IPS-18c (cell line): ENCODE measurements around the gene RSPH9.

Experiments
- H3K4me3 ChIP-seq: 2 replicates; pipeline ENCODE4 v1.7.0; 2013; ENCODE audit warnings: low read depth, mild to moderate bottlenecking, low read length, moderate library complexity; ENCODE audit not compliant: insufficient read depth
- H3K9me3 ChIP-seq: one replicate; pipeline ENCODE4 v1.6.1; 2013; ENCODE audit warnings: mild to moderate bottlenecking, low read length, moderate library complexity; ENCODE audit not compliant: control insufficient read depth, insufficient read depth

RSPH9 gene, protein sequence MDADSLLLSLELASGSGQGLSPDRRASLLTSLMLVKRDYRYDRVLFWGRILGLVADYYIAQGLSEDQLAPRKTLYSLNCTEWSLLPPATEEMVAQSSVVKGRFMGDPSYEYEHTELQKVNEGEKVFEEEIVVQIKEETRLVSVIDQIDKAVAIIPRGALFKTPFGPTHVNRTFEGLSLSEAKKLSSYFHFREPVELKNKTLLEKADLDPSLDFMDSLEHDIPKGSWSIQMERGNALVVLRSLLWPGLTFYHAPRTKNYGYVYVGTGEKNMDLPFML

DNA sequence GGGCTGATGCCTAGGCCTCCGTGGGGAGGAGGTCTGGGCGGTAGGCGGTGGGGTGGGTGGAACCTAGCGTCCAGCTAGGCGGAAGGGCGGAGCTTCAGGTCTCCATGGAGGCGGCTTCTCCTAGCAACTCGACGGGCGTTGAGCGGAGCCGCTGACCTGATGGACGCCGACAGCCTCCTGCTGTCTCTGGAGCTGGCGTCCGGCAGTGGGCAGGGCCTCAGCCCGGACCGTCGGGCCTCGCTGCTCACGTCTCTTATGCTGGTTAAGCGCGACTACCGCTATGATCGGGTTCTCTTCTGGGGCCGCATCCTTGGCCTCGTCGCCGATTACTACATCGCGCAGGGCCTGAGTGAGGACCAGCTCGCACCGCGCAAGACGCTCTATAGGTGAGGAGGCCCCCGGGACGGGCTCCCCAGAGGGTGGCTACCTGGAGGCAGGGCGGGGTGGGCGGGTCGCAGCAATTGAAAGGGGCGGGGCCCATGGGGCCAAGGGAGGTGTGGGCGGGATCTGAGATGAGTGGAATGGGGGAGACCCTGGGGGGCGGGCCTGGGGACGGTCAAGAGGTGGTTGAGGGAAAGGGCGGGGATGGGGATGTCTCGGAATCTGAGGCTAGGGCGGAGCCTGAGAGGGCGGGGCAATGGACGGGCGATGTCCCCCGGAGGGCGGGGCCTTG lies at the start of gene RSPH9:
Gene RSPH9, plus strand, starts transcription at position 97 of the 673 bp plus-strand sequence. Its CDS starts 63 bp downstream, at position 160.
- peak within 1 kb of the TSS; percentile 55 for H3K4me3 ChIP-seq
- no peaks in the 10 kb centered on the region for H3K9me3 ChIP-seq

DNA sequence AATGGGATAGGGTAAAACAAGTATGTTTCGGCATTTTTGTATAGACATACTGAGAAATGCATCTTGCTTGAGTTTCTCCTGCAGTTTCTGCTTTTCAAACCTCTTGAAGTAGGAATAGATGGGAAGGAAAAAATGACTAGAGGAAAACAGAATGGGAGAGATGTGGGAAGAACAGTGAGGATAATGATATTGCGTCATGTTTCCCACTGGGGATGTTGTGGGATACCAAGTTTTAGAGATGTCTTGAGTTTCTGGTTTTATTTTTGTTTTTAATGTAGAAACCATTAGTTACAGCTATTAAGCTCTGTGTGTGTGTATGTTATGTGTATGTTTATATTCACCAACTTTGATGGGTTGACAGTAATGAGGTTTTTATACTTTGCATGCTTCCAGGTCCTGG lies 44.2 kb upstream of the RSPH9 start:
- Histone ChIP-seq H3K9me3 (no peaks in the 10 kb centered on the region), H3K4me3 (no peak overlapping the region)

DNA sequence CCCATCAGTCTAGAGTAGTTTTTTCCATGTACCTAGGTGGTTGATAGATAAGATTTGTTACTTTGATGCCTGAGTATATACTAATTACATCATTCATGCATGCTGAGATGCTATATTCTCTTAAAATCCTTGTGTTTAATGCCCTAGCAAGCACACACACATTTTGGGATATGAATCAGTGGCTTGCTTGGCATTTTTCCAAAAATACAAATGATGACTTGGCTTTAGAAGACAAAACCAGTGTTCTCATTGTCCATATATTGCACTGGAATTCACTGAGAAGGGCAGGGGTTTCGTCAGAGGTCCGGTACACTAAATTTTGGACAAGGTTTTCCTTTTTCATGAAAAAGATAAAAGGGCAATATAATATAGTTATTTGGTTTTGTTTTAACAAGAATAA lies 40.7 kb upstream of the RSPH9 start:
- no peak overlapping the region for H3K4me3 ChIP-seq
- no peaks in the 10 kb centered on the region for H3K9me3 ChIP-seq

DNA sequence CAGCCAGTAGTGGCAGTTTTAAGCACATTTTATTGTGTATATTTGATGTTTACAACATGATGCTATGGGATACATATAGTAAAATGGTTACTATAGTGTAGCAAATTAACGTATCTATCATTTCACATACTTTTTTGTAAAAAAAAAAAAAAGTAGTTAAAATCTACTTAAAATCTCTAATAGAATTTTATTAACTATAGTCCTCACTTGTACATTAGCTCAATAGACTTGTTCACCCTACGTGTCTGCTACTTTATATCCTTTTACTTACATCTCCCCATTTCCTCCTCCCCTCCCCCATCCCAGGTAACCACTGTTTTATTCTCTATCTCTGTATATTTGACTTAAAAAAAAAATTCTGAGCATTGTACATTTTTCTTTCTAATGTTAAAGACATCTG lies 38.8 kb upstream of the RSPH9 start:
- H3K4me3 ChIP-seq = no peak overlapping the region
- H3K9me3 ChIP-seq = no peaks in the 10 kb centered on the region

DNA sequence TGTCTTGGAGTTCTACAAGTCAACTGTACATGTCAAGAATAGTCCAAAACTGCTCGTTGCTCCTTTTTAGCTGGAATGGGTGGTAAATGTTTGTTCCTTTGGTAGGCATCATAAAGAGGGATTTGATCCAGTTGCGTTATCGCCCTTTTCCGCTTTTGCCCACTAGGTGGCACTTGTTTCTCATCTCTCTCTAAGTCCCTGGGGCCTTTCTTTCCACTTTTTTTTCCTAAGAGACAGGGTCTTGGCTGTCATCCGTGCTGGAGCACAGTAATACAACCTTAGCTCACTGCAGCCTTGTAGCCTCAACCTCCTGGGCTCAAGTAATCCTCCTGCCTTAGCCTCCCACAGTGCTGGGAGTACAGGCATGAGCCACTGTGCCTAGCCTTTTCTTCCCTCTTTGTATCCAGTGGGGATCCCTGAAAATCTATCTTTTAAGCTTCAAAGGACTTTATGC lies 36.5 kb upstream of the RSPH9 start:
- H3K9me3 ChIP-seq = no peaks in the 10 kb centered on the region

DNA sequence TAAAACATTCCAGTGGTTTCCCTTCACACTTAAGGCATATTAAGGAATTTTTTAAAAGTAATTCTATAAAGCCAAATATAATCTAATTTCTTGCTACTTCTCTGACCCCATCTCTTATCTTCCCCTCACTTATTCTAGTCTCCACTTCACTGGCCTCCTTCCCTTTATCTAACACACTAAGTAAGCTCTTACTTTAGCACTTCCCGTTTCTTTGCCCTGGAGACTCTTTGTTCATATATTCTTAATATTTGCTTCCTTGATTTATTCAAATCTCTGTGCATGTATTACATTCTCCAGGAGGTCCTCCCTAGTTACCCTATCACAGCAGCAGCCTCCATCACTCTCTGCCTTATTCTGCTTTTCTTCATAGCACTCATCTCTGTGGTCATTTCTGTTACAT lies 36.0 kb upstream of the RSPH9 start:
- Histone ChIP-seq H3K9me3 (no peaks in the 10 kb centered on the region), H3K4me3 (no peak overlapping the region)

More for the DNA sequence above, 36.5 kb upstream of the RSPH9 start:
- no peak overlapping the region for H3K4me3 ChIP-seq

DNA sequence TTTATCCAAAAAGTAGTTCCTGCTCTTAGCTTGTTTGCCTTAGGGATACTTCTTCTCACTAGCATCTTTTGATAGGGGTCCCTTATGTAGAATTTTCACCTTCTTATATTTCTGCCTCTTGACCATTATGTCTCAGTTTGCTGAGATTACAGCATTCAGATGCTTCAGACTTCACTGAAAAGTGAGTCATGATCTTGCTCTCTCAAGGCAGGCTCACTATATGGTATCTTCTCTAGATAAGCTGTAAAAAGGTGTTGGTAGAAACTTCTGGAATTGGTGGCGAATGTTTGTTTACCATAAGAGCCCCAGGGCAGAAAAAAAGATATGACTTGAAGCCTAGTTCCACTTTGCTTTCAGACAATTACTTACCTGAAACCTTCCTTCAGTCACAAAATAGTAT lies 35.4 kb upstream of the RSPH9 start:
- H3K9me3 ChIP-seq = no peaks in the 10 kb centered on the region
- H3K4me3 ChIP-seq = no peak overlapping the region

DNA sequence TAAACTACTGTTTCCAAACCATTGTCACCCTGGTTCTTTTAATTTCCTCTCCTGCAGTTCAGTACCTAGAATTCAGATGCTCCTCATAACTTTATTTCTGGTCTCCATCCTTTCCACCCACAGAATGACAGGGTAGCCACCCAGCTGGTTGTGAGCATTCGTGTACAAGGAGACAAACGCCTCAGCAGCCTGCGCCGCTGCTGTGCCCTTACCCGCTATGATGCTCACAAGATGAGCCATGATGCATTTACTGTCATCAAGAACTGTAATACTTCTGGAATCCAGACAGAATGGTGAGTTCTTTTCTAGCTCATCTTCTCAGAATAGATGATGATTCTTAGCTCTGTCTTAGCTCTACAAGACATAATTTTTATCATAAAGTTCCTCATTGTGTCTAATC lies 34.4 kb upstream of the RSPH9 start:
- H3K9me3 ChIP-seq = no peaks in the 10 kb centered on the region
- H3K4me3 ChIP-seq = no peak overlapping the region

DNA sequence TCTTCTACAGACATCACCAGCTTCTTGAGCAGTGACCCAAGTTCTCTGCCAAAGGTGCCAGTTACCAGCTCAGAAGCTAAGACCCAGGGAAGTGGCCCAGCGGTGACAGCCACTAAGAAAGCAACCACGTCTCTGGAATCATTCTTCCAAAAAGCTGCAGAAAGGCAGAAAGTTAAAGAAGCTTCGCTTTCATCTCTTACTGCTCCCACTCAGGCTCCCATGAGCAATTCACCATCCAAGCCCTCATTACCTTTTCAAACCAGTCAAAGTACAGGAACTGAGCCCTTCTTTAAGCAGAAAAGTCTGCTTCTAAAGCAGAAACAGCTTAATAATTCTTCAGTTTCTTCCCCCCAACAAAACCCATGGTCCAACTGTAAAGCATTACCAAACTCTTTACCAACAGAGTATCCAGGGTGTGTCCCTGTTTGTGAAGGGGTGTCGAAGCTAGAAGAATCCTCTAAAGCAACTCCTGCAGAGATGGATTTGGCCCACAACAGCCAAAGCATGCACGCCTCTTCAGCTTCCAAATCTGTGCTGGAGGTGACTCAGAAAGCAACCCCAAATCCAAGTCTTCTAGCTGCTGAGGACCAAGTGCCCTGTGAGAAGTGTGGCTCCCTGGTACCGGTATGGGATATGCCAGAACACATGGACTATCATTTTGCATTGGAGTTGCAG lies 31.0 kb upstream of the RSPH9 start:
- H3K9me3 ChIP-seq = peaks cover 2% of the 10 kb centered on the region

DNA sequence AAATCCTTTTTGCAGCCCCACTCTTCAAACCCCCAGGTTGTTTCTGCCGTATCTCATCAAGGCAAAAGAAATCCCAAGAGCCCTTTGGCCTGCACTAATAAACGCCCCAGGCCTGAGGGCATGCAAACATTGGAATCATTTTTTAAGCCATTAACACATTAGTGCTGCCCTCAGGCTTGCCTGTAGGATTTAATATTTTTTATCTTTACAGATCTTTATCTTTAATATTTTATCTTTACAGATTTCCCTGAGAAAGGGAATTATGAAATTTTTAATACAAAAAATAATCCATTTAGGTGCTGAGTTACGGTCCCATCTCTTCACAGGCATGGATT lies 30.5 kb upstream of the RSPH9 start:
- peaks cover 2% of the 10 kb centered on the region for H3K9me3 ChIP-seq

More for the DNA sequence above, 31.0 kb upstream of the RSPH9 start:
- H3K4me3 ChIP-seq = no peak overlapping the region

DNA sequence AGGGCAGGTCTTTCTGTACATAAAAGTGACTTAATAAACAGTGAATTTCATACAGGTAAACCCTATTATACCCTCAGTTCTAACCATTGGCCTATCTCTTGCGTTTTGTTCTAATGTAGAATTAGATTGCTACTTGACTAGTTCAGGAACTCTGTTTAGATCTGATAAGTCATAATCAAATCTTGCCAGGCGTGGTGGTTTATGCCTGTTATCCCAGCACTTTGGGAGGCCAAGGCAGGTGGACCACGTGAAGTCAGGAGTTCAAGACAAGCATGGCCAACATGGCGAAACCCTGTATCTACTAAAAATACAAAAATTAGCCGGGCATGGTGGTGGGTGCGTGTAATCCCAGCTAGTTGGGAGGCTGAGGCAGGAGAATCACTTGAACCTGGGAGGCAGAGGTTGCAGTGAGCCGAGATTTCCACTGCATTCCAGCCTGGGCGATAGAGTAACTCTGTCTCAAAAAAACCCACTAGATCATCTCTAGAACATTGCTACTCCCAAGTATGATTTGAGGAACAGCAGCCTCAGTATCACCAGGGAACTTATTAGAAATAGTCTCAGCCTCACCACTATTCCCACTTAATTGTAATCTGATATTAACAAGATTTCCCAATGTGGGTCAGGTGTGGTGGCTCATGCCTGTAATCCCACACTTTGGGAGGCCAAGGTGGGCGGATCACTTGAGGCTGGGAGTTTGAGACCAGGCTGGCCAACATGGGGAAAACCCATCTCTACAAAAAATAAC lies 27.9 kb upstream of the RSPH9 start:
- Histone ChIP-seq H3K4me3 (no peak overlapping the region), H3K9me3 (peaks cover 2% of the 10 kb centered on the region)

More for the DNA sequence above, 30.5 kb upstream of the RSPH9 start:
- no peak overlapping the region for H3K4me3 ChIP-seq

DNA sequence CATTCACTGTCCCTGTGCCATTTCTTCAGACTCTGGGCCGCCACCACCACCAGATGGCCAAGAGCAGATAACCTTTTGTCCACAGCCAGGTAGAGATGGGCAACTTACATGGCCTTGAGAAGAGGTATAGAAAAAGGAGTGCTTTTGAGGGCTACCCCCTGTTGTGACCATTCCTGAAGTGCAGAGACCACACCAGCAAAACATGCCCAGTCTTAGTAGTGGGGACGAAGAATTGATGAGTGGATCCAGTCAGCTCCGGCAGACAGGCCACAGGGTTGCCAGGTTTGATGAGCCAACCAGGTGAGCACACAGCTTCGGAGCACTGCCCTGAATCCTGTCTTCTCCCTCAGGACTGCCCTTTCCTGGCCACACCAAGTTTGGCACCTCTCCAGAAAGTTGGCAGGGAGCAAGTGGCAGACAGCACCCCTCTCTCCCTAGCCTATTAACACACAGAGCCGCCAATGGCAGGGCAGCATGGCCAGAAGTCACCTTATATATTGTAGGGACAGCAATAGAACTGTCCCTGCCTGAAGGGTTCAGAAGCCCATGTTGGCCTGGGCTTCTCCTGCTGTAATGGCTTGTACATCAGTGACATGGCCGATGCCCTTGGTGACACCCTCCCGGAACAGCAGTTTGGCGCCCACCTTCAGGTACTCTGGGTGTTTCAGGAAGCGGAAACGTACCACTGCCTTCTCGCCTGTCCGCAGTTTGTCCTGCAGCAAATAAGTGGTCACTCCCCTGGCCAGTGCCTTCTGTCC lies 23.6 kb upstream of the RSPH9 start:
- no peak overlapping the region for H3K4me3 ChIP-seq

DNA sequence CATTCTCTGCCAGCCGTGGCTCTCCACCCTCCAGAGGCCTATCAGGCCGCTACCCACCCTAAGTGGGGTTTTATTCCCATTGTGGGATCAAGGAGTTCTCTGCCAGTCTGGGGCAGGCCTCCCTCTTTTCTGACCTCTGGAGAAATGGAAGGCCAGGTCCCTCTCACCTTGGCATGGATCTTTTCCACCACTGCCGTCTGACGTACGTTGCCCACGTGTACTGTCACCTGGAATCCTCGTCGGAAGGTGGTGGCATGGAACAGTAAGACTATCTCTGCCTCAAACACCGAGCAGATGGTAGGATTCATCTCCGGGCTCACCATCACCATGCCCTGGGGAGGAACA lies 23.0 kb upstream of the RSPH9 start:
- H3K9me3 ChIP-seq = no peaks in the 10 kb centered on the region
- H3K4me3 ChIP-seq = no peak overlapping the region

More for the DNA sequence above, 23.6 kb upstream of the RSPH9 start:
- H3K9me3 ChIP-seq = peaks cover 2% of the 10 kb centered on the region

DNA sequence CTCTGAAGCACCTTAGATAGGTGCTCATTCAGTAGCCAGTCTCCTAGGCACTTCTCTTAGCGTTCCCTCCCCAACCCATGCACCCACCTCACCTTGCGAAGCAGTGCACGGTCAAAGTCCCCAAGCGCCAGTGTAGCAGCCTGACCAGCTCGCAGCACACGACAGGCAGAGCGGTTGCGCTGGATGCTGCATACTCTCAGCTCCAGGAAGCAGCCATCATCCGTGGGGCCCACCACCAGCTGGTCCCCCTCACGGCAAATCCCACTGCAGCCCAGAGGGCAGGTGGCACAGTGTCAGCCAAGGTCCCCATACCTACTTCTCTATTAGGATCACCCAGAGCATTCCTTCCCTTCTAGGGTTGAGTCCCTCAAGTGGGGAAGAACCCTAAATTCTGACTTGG lies 22.3 kb upstream of the RSPH9 start:
- H3K9me3 ChIP-seq = no peaks in the 10 kb centered on the region
- H3K4me3 ChIP-seq = no peak overlapping the region

DNA sequence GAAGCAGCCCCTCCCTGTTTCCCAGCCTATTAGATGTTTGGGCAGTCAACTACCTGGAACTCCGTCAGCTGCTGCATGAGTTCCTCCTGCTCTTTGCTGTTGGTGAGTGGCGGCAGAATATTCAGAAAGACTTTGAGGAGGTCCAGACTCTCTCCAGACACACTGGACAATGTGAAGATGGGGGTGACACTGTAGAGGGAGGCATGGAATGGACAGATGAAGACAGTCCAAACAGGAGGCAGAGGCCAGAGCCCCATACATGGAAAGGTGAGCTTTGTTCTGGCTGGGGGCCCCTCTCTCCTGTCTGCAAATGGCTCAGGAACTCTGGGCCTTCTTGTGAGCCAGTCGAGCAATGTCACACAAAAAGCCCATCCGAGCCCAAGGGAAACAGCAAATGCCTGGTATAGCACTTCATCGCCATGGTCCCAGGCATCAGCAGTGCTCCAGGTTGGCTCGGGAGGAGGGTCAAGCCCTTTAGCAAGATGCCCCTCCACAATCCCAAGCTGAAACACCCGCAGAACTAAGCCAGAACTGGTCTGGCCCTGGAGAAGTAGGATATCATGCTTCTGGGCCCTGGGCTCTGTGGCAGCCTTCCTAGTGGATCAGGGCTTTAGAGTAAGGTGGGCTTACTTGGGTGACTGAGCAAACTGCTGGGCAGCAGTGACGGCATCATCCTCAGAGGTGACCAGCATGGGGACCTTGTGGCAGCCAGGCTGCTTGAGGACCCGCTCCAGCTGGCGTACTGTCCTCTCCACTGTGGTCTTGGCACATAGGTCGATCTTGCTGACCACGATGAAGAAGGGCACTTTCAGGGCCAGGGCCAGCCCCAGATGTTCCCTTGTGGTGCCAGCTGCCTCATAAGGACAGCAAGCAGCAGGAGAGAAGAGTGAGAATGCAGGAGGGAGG lies 20.7 kb upstream of the RSPH9 start:
- H3K9me3 ChIP-seq = no peaks in the 10 kb centered on the region

DNA sequence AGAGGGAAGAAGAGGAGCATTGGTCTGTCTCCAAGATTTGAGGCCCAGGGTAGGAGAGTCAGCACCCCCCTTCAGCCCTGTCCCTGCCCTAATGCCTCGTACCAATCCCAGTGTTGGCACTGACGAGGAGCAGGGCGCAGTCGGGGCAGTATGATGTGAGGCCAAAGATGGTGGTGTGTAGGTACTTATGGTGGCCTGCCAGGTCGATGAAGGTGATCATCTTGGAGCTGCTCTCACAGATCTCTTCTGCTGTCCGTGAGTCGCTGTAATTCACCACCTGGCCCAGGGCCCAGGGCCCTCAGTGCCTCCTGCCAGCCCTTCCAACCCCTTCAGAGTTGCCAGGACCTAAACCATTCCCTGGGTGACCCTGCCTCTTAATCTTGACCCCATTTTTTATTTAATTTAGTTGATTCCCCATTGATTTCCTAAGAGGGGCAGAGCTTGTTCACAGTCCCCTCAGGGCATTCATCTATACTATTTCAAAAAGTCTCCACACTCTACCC lies 20.0 kb upstream of the RSPH9 start:
- Histone ChIP-seq H3K4me3 (no peak overlapping the region), H3K9me3 (no peaks in the 10 kb centered on the region)

More for the DNA sequence above, 20.7 kb upstream of the RSPH9 start:
- H3K4me3 ChIP-seq = no peak overlapping the region
